ENCODE results near the gene C15orf61. TPM values are rescaled to one million over a fixed set of nuclear protein-coding genes. Genes with fewer than 3 reads are reported as not detected.

The C15orf61 gene
- total and polyA plus RNA-seq, 2 donors (not counting 1 experiment from before 2014, with no cell fraction given): 6.1 to 6.3 TPM

DNA sequence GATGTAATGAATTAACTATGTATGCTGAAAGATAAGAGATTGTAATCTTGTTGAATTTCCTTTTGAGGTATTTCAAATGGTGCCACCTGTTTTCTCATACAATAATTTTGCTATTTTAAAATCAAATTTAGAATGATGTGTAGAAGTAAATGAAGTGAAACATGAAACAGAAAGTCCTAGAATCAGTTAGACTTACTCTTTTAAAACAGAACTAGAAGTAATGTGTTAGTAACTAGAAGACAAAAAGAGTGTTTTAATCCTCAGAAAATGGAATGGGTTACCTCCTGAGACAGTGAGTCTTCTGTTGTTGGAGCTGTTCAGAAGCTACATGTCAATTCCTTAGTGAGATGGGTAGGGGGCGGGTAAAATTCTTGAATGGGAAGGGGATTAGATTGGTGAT is 13.4 kb downstream of the C15orf61 start:
- peaks cover 0 to 16% (median 6%) of the 10 kb centered on the region in 4 experiments for H3K27me3 ChIP-seq (replicated peaks in 1 of 4; ENCODE audit: control extremely low read depth in 1 of 4, control insufficient read depth in 3 of 4, insufficient read depth in 4 of 4, low read length in 3 of 4)
- no peaks in the 10 kb centered on the region for H3K9me3 ChIP-seq (ENCODE audit: control extremely low read depth in 1 of 3, control insufficient read depth in 2 of 3, insufficient read depth in 1 of 3, low read length in 2 of 3)
- no peak for DNase-seq
- Mint-ChIP-seq H3K27ac (no peak overlapping the region), H3K27me3 (peaks cover 22% of the 10 kb centered on the region), H3K4me1 (peaks cover 13% of the 10 kb centered on the region), H3K4me3 (no peak overlapping the region), H3K9me3 (ENCODE audit: insufficient read depth) (no peaks in the 10 kb centered on the region)
- no peaks in the 10 kb centered on the region for H3K79me2 ChIP-seq (ENCODE audit: control insufficient read depth, insufficient read depth, low read length)
- ChIA-PET POLR2A (no interaction called here), CTCF (no interaction called here)
- H2AFZ ChIP-seq (ENCODE audit: insufficient read depth, low read depth, low read length, poor library complexity, severe bottlenecking): no peak overlapping the region
- H4K20me1 ChIP-seq (ENCODE audit: control insufficient read depth, insufficient read depth, low read length, poor library complexity, severe bottlenecking): no peaks in the 10 kb centered on the region
- no peak for TF ChIP-seq EZH2 (IDR thresholded peaks at IDR 0.05; ENCODE audit: borderline replicate concordance, insufficient read depth, low read depth, low read length, poor library complexity, severe bottlenecking)
- TF ChIP-seq, protein P1, sequence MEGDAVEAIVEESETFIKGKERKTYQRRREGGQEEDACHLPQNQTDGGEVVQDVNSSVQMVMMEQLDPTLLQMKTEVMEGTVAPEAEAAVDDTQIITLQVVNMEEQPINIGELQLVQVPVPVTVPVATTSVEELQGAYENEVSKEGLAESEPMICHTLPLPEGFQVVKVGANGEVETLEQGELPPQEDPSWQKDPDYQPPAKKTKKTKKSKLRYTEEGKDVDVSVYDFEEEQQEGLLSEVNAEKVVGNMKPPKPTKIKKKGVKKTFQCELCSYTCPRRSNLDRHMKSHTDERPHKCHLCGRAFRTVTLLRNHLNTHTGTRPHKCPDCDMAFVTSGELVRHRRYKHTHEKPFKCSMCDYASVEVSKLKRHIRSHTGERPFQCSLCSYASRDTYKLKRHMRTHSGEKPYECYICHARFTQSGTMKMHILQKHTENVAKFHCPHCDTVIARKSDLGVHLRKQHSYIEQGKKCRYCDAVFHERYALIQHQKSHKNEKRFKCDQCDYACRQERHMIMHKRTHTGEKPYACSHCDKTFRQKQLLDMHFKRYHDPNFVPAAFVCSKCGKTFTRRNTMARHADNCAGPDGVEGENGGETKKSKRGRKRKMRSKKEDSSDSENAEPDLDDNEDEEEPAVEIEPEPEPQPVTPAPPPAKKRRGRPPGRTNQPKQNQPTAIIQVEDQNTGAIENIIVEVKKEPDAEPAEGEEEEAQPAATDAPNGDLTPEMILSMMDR (IDR thresholded peaks at IDR 0.05): no peak
- H3K4me1 ChIP-seq (ENCODE audit: control insufficient read depth in 2 of 2, insufficient read depth in 2 of 2, low read length in 2 of 2): peaks cover 4% of the 10 kb centered on the region in 2 donors
- no peak overlapping the region for H3K4me2 ChIP-seq (replicated peaks; ENCODE audit: low read depth, low read length, poor library complexity, severe bottlenecking)
- H3K4me3 ChIP-seq (ENCODE audit: control extremely low read depth in 1 of 5, extremely low read depth in 1 of 5, insufficient read depth in 1 of 5, low read depth in 2 of 5, low read length in 4 of 5): no peak overlapping the region
- no peak for ATAC-seq (ENCODE audit: low read depth)
- no peaks in the 10 kb centered on the region for H3K36me3 ChIP-seq (replicated peaks in 1 of 2; ENCODE audit: control extremely low read depth in 1 of 2, control insufficient read depth in 1 of 2, extremely low read depth in 1 of 2, insufficient read depth in 2 of 2, low read length in 1 of 2)
- WGBS (ENCODE audit: insufficient coverage): no CpG with 5 or more reads among the region's 1 CpG
- no peak overlapping the region for H3K9ac ChIP-seq (ENCODE audit: low read length)
- intact Hi-C loops (cut with micrococcal nuclease): no loop called here
- H3K27ac ChIP-seq (ENCODE audit: low read length in 2 of 2): no peak overlapping the region

DNA sequence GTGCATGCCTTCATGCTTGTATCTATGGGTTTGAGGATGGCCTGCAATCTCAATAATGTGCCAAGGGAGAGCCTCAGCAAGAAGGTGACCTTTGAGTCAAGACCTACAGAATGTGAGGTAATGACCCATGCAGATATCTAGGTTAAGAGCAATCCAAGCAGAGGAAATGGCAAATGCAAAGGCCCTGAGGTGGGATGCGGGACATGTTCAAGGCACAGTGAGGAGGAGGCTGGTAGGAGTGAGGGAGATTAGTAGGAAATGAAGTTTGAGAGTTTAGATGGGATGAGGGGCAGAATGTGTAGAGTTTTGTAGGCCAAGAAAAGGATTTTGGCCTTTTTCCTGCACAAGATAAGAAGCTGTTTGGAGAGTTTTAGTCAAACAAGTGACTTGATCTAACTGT is 16.8 kb downstream of the C15orf61 start:
- DNase-seq (no peak), ATAC-seq (ENCODE audit: low read depth) (no peak)
- H3K36me3 ChIP-seq (replicated peaks in 1 of 2; ENCODE audit: control extremely low read depth in 1 of 2, control insufficient read depth in 1 of 2, extremely low read depth in 1 of 2, insufficient read depth in 2 of 2, low read length in 1 of 2): no peaks in the 10 kb centered on the region
- H3K4me1 Mint-ChIP-seq: peaks cover 30% of the 10 kb centered on the region
- ChIA-PET POLR2A (no interaction called here), CTCF (no interaction called here)
- H3K27me3 Mint-ChIP-seq: peaks cover 17% of the 10 kb centered on the region
- H3K4me2 ChIP-seq (replicated peaks; ENCODE audit: low read depth, low read length, poor library complexity, severe bottlenecking): no peak overlapping the region
- no peak overlapping the region for H3K4me3 Mint-ChIP-seq
- H3K79me2 ChIP-seq (ENCODE audit: control insufficient read depth, insufficient read depth, low read length): no peaks in the 10 kb centered on the region
- peaks cover 0 to 16% (median 6%) of the 10 kb centered on the region in 4 experiments for H3K27me3 ChIP-seq (replicated peaks in 1 of 4; ENCODE audit: control extremely low read depth in 1 of 4, control insufficient read depth in 3 of 4, insufficient read depth in 4 of 4, low read length in 3 of 4)
- H3K9me3 Mint-ChIP-seq (ENCODE audit: insufficient read depth): no peaks in the 10 kb centered on the region
- no peaks in the 10 kb centered on the region for H4K20me1 ChIP-seq (ENCODE audit: control insufficient read depth, insufficient read depth, low read length, poor library complexity, severe bottlenecking)
- H3K9me3 ChIP-seq (ENCODE audit: control extremely low read depth in 1 of 3, control insufficient read depth in 2 of 3, insufficient read depth in 1 of 3, low read length in 2 of 3): no peaks in the 10 kb centered on the region
- H3K27ac Mint-ChIP-seq: no peak overlapping the region
- no peak for TF ChIP-seq EZH2 (IDR thresholded peaks at IDR 0.05; ENCODE audit: borderline replicate concordance, insufficient read depth, low read depth, low read length, poor library complexity, severe bottlenecking)
- TF ChIP-seq, protein P1 (IDR thresholded peaks at IDR 0.05): no peak
- H3K4me3 ChIP-seq (ENCODE audit: control extremely low read depth in 1 of 5, extremely low read depth in 1 of 5, insufficient read depth in 1 of 5, low read depth in 2 of 5, low read length in 4 of 5): no peak overlapping the region
- H3K4me1 ChIP-seq (ENCODE audit: control insufficient read depth in 2 of 2, insufficient read depth in 2 of 2, low read length in 2 of 2): peaks cover 14 to 21% of the 10 kb centered on the region in 2 donors
- WGBS (ENCODE audit: insufficient coverage): 100% methylated on average over 1 of the region's 1 CpG
- H3K27ac ChIP-seq (ENCODE audit: low read length in 2 of 2): no peak overlapping the region
- H2AFZ ChIP-seq (ENCODE audit: insufficient read depth, low read depth, low read length, poor library complexity, severe bottlenecking): no peak overlapping the region
- H3K9ac ChIP-seq (ENCODE audit: low read length): no peak overlapping the region
- intact Hi-C loops (cut with micrococcal nuclease): no loop called here

Measured in B cell (primary cell).